ENCODE measurements around the gene PDXDC1.
"Not testable (repeated sequence)": the region's sequence is repeated elsewhere in the genome, so short reads cannot be mapped to it uniquely, and the experiment has no call there.

The PDXDC1 gene

GRCh38 chr16:14963281-14964173 lies 11.3 kb upstream of the PDXDC1 start:
- H3K4me1 ChIP-seq (ENCODE audit: control insufficient read depth in 1 of 2, insufficient read depth in 1 of 2, low read depth in 1 of 2, low read length in 1 of 2): peaks cover 20 to 35% of the 10 kb centered on the region in 2 experiments
- no peak overlapping the region for H3K4me3 ChIP-seq (ENCODE audit: low read depth in 1 of 2, low read length in 1 of 2)
- H3K36me3 ChIP-seq: no peaks in the 10 kb centered on the region
- TF ChIP-seq CTCF (IDR thresholded peaks at IDR 0.05): no peak
- peaks cover 9% of the 10 kb centered on the region for H3K27me3 ChIP-seq
- H3K9me3 ChIP-seq: no peaks in the 10 kb centered on the region
- no peak overlapping the region for H3K27ac ChIP-seq

GRCh38 chr16:14965328-14965727 lies 9.5 kb upstream of the PDXDC1 start:
- H3K36me3 ChIP-seq: no peaks in the 10 kb centered on the region
- TF ChIP-seq CTCF (IDR thresholded peaks at IDR 0.05): no peak

GRCh38 chr16:14969795-14970194 lies 5.0 kb upstream of the PDXDC1 start:
- not testable (repeated sequence) for H3K4me3 ChIP-seq (ENCODE audit: low read depth in 1 of 2, low read length in 1 of 2)

More at GRCh38 chr16:14965328-14965727, 9.5 kb upstream of the PDXDC1 start:
- H3K4me1 ChIP-seq (ENCODE audit: control insufficient read depth in 1 of 2, insufficient read depth in 1 of 2, low read depth in 1 of 2, low read length in 1 of 2): peaks cover 3 to 17% of the 10 kb centered on the region in 2 experiments
- no peak overlapping the region for H3K27ac ChIP-seq
- H3K27me3 ChIP-seq: peaks cover 9% of the 10 kb centered on the region
- H3K4me3 ChIP-seq (ENCODE audit: low read depth in 1 of 2, low read length in 1 of 2): no peak overlapping the region
- H3K9me3 ChIP-seq: no peaks in the 10 kb centered on the region

GRCh38 chr16:14971621-14972228 lies 3.1 kb upstream of the PDXDC1 start:
- not testable (repeated sequence) for H3K9me3 ChIP-seq; H3K27me3 ChIP-seq; H3K4me3 ChIP-seq (ENCODE audit: low read depth in 1 of 2, low read length in 1 of 2); H3K27ac ChIP-seq; H3K36me3 ChIP-seq
- peaks cover 16 to 24% of the 10 kb centered on the region in 2 experiments for H3K4me1 ChIP-seq (ENCODE audit: control insufficient read depth in 1 of 2, insufficient read depth in 1 of 2, low read depth in 1 of 2, low read length in 1 of 2)

More at GRCh38 chr16:14969795-14970194, 5.0 kb upstream of the PDXDC1 start:
- not testable (repeated sequence) for H3K36me3 ChIP-seq, H3K27ac ChIP-seq, H3K27me3 ChIP-seq, H3K9me3 ChIP-seq
- H3K4me1 ChIP-seq (ENCODE audit: control insufficient read depth in 1 of 2, insufficient read depth in 1 of 2, low read depth in 1 of 2, low read length in 1 of 2): peaks cover 6 to 11% of the 10 kb centered on the region in 2 experiments

- not testable (repeated sequence) for H3K27ac ChIP-seq
These were observed 972 bp upstream of the PDXDC1 start for GRCh38 chr16:14973785-14974322.

GRCh38 chr16:14974331-14974655 lies 533 bp upstream of the PDXDC1 start:
- Histone ChIP-seq H3K4me3 (ENCODE audit: low read depth in 1 of 2, low read length in 1 of 2) (peak overlapping the region; percentile 71 to 92), H3K27ac (peak overlapping the region; percentile 90), H3K4me1 (ENCODE audit: control insufficient read depth in 1 of 2, insufficient read depth in 1 of 2, low read depth in 1 of 2, low read length in 1 of 2) (peaks cover 16 to 24% of the 10 kb centered on the region in 2 experiments)
- H3K36me3 ChIP-seq, H3K27me3 ChIP-seq, H3K9me3 ChIP-seq: not testable (repeated sequence)

More at GRCh38 chr16:14973785-14974322, 972 bp upstream of the PDXDC1 start:
- H3K36me3 ChIP-seq, H3K27me3 ChIP-seq, H3K9me3 ChIP-seq: not testable (repeated sequence)
- H3K4me1 ChIP-seq (ENCODE audit: control insufficient read depth in 1 of 2, insufficient read depth in 1 of 2, low read depth in 1 of 2, low read length in 1 of 2): peaks cover 16 to 24% of the 10 kb centered on the region in 2 experiments
- peak overlapping the region; percentile 71 to 92 for H3K4me3 ChIP-seq (ENCODE audit: low read depth in 1 of 2, low read length in 1 of 2)

- not testable (repeated sequence) for H3K9me3 ChIP-seq, H3K27me3 ChIP-seq, H3K36me3 ChIP-seq
- H3K27ac ChIP-seq: peak overlapping the region; percentile 90
- peak overlapping the region; percentile 71 to 92 for H3K4me3 ChIP-seq (ENCODE audit: low read depth in 1 of 2, low read length in 1 of 2)
- H3K4me1 ChIP-seq (ENCODE audit: control insufficient read depth in 1 of 2, insufficient read depth in 1 of 2, low read depth in 1 of 2, low read length in 1 of 2): peaks cover 16 to 24% of the 10 kb centered on the region in 2 experiments
These were observed 780 bp downstream of the PDXDC1 start for GRCh38 chr16:14975418-14976194.

GRCh38 chr16:14976971-14977736 lies 2.3 kb downstream of the PDXDC1 start:
- H3K36me3 ChIP-seq; H3K4me3 ChIP-seq (ENCODE audit: low read depth in 1 of 2, low read length in 1 of 2); H3K27me3 ChIP-seq; H3K27ac ChIP-seq; H3K9me3 ChIP-seq: not testable (repeated sequence)
- H3K4me1 ChIP-seq (ENCODE audit: control insufficient read depth in 1 of 2, insufficient read depth in 1 of 2, low read depth in 1 of 2, low read length in 1 of 2): peaks cover 16 to 24% of the 10 kb centered on the region in 2 experiments

GRCh38 chr16:14978281-14978680 lies 3.5 kb downstream of the PDXDC1 start:
- H3K27ac ChIP-seq; H3K4me3 ChIP-seq (ENCODE audit: low read depth in 1 of 2, low read length in 1 of 2); H3K36me3 ChIP-seq; H3K27me3 ChIP-seq; H3K9me3 ChIP-seq: not testable (repeated sequence)
- peaks cover 16 to 24% of the 10 kb centered on the region in 2 experiments for H3K4me1 ChIP-seq (ENCODE audit: control insufficient read depth in 1 of 2, insufficient read depth in 1 of 2, low read depth in 1 of 2, low read length in 1 of 2)

- not testable (repeated sequence) for H3K27me3 ChIP-seq; H3K4me3 ChIP-seq (ENCODE audit: low read depth in 1 of 2, low read length in 1 of 2); H3K9me3 ChIP-seq; H3K36me3 ChIP-seq; H3K27ac ChIP-seq
- peaks cover 15 to 20% of the 10 kb centered on the region in 2 experiments for H3K4me1 ChIP-seq (ENCODE audit: control insufficient read depth in 1 of 2, insufficient read depth in 1 of 2, low read depth in 1 of 2, low read length in 1 of 2)
These were observed 4.1 kb downstream of the PDXDC1 start for GRCh38 chr16:14978908-14979307.
